WI38 (cell line): ENCODE measurements around the gene ALB.

ENCODE experiments used
- H3K4me3 ChIP-seq: 2 replicates; pipeline ENCODE4 v1.5.1; 2011; ENCODE audit warnings: low read depth, mild to moderate bottlenecking, control low read depth, low read length
- CTCF ChIP-seq: IDR thresholded peaks from 2 replicates; pipeline ENCODE4 v1.5.1; 2012; ENCODE audit warnings: low read depth, mild to moderate bottlenecking, control low read depth, low read length

The ALB gene

GRCh38 chr4:73415807-73416238, 11.7 kb downstream of the ALB start:
- H3K4me3 ChIP-seq: no peak overlapping the region

GRCh38 chr4:73416423-73417087, 12.5 kb downstream of the ALB start:
- no peak for TF ChIP-seq CTCF
- no peak overlapping the region for H3K4me3 ChIP-seq

More at GRCh38 chr4:73415807-73416238, 11.7 kb downstream of the ALB start:
- TF ChIP-seq CTCF: no peak

- H3K4me3 ChIP-seq: no peak overlapping the region
- TF ChIP-seq CTCF: no peak
Observed at GRCh38 chr4:73417342-73417741, 13.3 kb downstream of the ALB start.

DNA sequence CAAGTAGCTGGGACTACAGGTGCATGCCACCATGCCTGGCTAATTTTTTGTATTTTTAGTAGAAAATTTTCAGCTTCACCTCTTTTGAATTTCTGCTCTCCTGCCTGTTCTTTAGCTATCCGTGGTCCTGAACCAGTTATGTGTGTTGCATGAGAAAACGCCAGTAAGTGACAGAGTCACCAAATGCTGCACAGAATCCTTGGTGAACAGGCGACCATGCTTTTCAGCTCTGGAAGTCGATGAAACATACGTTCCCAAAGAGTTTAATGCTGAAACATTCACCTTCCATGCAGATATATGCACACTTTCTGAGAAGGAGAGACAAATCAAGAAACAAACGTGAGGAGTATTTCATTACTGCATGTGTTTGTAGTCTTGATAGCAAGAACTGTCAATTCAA, 13.9 kb downstream of the ALB start:
- no peak overlapping the region for H3K4me3 ChIP-seq
- TF ChIP-seq CTCF: no peak

DNA sequence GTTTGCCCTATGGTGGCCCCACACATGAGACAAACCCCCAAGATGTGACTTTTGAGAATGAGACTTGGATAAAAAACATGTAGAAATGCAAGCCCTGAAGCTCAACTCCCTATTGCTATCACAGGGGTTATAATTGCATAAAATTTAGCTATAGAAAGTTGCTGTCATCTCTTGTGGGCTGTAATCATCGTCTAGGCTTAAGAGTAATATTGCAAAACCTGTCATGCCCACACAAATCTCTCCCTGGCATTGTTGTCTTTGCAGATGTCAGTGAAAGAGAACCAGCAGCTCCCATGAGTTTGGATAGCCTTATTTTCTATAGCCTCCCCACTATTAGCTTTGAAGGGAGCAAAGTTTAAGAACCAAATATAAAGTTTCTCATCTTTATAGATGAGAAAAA, 14.6 kb downstream of the ALB start:
- TF ChIP-seq CTCF: no peak
- no peak overlapping the region for H3K4me3 ChIP-seq

DNA sequence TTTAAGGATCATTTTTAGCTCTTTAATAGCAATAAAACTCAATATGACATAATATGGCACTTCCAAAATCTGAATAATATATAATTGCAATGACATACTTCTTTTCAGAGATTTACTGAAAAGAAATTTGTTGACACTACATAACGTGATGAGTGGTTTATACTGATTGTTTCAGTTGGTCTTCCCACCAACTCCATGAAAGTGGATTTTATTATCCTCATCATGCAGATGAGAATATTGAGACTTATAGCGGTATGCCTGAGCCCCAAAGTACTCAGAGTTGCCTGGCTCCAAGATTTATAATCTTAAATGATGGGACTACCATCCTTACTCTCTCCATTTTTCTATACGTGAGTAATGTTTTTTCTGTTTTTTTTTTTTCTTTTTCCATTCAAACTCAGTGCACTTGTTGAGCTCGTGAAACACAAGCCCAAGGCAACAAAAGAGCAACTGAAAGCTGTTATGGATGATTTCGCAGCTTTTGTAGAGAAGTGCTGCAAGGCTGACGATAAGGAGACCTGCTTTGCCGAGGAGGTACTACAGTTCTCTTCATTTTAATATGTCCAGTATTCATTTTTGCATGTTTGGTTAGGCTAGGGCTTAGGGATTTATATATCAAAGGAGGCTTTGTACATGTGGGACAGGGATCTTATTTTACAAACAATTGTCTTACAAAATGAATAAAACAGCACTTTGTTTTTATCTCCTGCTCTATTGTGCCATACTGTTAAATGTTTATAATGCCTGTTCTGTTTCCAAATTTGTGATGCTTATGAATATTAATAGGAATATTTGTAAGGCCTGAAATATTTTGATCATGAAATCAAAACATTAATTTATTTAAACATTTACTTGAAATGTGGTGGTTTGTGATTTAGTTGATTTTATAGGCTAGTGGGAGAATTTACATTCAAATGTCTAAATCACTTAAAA, 15.3 kb downstream of the ALB start:
- no peak overlapping the region for H3K4me3 ChIP-seq
- no peak for TF ChIP-seq CTCF

GRCh38 chr4:73420615-73421014, 16.5 kb downstream of the ALB start:
- H3K4me3 ChIP-seq: no peak overlapping the region
- no peak for TF ChIP-seq CTCF
